HepG2 (cell line): ENCODE data around the gene ATP11C. TPM values are rescaled to one million over a fixed set of nuclear protein-coding genes. Genes with fewer than 3 reads are reported as not detected.

ENCODE experiments used
- ATAC-seq: fragments of 200-7000 bp; cut with Tn5 transposase; 3 replicates; pipeline ENCODE4 v1.9.1; 2020; ENCODE audit warnings: mild to moderate bottlenecking, moderate library complexity
- BruUV-seq: library from RNA; stranded (reverse); fragments of 400-500 nt; replicated peaks from 2 replicates; lab custom pipeline; 2021; lab: Mats Ljungman, UMichigan
- CTCF ChIA-PET: fragments of 300-600 bp; formaldehyde crosslinking; extraction: SDS; loops from one replicate; lab custom pipeline; 2021; ENCODE audit warnings: low total read pairs, inconsistent platforms, low intra/inter-chr PET ratio; lab: Yijun Ruan, JAX
- POLR2A ChIA-PET: fragments of 350-600 bp; sonication (Branson Sonifier 250); formaldehyde crosslinking; loops from one replicate; lab custom pipeline; 2020; ENCODE audit warnings: antibody characterized with exemption, inconsistent platforms; lab: Yijun Ruan, JAX
- DNase-seq: peaks from one replicate; pipeline ENCODE4 v3.0.0-alpha.2; 2015; ENCODE audit warnings: low spot score
- FAIRE-seq: peaks from 3 replicates; lab custom pipeline; 2011; peaks lifted over from hg19 to GRCh38; lab: Jason Lieb, UNC
- H2AFZ ChIP-seq: one replicate; pipeline ENCODE4 v1.6.1; 2011; ENCODE audit warnings: low read length, inconsistent platforms
- H3K27ac ChIP-seq: fragments of 300-600 bp; 3 replicates; pipeline ENCODE4 v1.8.0; 2011; ENCODE audit warnings: mixed run types, mild to moderate bottlenecking, mixed read lengths, low read length, inconsistent platforms; ENCODE audit not compliant: insufficient read depth; ENCODE audit errors: extremely low read length
- H3K27me3 ChIP-seq, 2 experiments: fragments of 200-600 bp in 1 of 2; 2 replicates in 1 of 2; 3 replicates in 1 of 2; pipeline versions ENCODE4 v1.6.0 to v1.8.0; 2011; ENCODE audit warnings: low read length in 2 of 2, mild to moderate bottlenecking in 2 of 2, moderate library complexity in 2 of 2, inconsistent platforms in 1 of 2; ENCODE audit not compliant: insufficient read depth in 2 of 2, control insufficient read depth in 1 of 2
- H3K36me3 ChIP-seq, 2 experiments: fragments of 200-600 bp in 1 of 2; replicated peaks in 1 of 2; 2 replicates in 1 of 2; 3 replicates in 1 of 2; pipeline versions ENCODE4 v1.5.1 to v1.8.0; 2011; ENCODE audit warnings: low read length in 2 of 2, inconsistent platforms in 1 of 2; ENCODE audit not compliant: insufficient read depth in 2 of 2, control insufficient read depth in 1 of 2
- H3K4me1 ChIP-seq: 2 replicates; pipeline ENCODE4 v1.5.1; 2012; ENCODE audit warnings: low read length, inconsistent platforms; ENCODE audit not compliant: insufficient read depth
- H3K4me2 ChIP-seq: 2 replicates; pipeline ENCODE4 v1.6.0; 2011; ENCODE audit warnings: low read depth, low read length, inconsistent platforms
- H3K4me3 ChIP-seq, 3 experiments: fragments of 200-600 bp in 1 of 3; sonication (generic), shearing (Covaris generic) in 1 of 3; replicated peaks in 1 of 3; 2 replicates each; pipeline ENCODE4 v1.5.1; 2011 to 2016; ENCODE audit warnings: low read length in 3 of 3, inconsistent platforms in 2 of 3, low read depth in 2 of 3, mild to moderate bottlenecking in 2 of 3, control low read depth in 1 of 3, mixed read lengths in 1 of 3; ENCODE audit not compliant: insufficient read depth in 1 of 3
- H3K79me2 ChIP-seq: one replicate; pipeline ENCODE4 v1.6.1; 2011; ENCODE audit warnings: low read length, inconsistent platforms; ENCODE audit not compliant: insufficient read depth
- H3K9ac ChIP-seq: 2 replicates; pipeline ENCODE4 v1.6.0; 2011; ENCODE audit warnings: mild to moderate bottlenecking, low read depth, low read length, inconsistent platforms; ENCODE audit not compliant: insufficient read depth
- H3K9me3 ChIP-seq: 2 replicates; pipeline ENCODE4 v1.5.1; 2012; ENCODE audit warnings: mild to moderate bottlenecking, low read length
- H4K20me1 ChIP-seq: 2 replicates; pipeline ENCODE4 v1.6.0; 2011; ENCODE audit warnings: inconsistent platforms, mild to moderate bottlenecking, low read length, moderate library complexity; ENCODE audit not compliant: insufficient read depth
- RARG ChIP-seq: sonication (generic); formaldehyde crosslinking; IDR thresholded peaks from 2 replicates; pipeline ENCODE4 v1.4.0; 2020; ENCODE audit warnings: low read depth, mild to moderate bottlenecking, missing genetic modification reagents
- THYN1 ChIP-seq: sonication (generic); formaldehyde crosslinking; IDR thresholded peaks from 2 replicates; pipeline ENCODE4 v1.8.1; 2023; ENCODE audit warnings: low read depth, mild to moderate bottlenecking, moderate library complexity, missing genetic modification reagents, borderline replicate concordance
- ZBTB39 ChIP-seq: sonication (generic); formaldehyde crosslinking; IDR thresholded peaks from 2 replicates; pipeline ENCODE4 v1.5.0; 2020; ENCODE audit warnings: missing genetic modification reagents
- ZNF747 ChIP-seq: sonication (generic); formaldehyde crosslinking; IDR thresholded peaks from 2 replicates; pipeline ENCODE4 v1.8.1; 2023; ENCODE audit warnings: missing genetic modification reagents, mild to moderate bottlenecking, borderline replicate concordance
- WGBS: methylation state at CpG from one replicate; pipeline ENCODE4 v1.1.6; 2017; ENCODE audit warnings: low lambda C conversion rate; 5-methylcytosine and 5-hydroxymethylcytosine counted together
- in situ Hi-C: cut with HindIII; loops from 2 replicates; pipeline ENCODE4 v1.10.0; 2017; ENCODE audit warnings: low pct_unique_long_range_greater_than_20kb; ENCODE audit not compliant: extremely low pct_ligation_motif_present
- intact Hi-C: fragments of 100-400 bp; cut with micrococcal nuclease; formaldehyde crosslinking; loops from one replicate; pipeline ENCODE4 v1.10.0; 2022; ENCODE audit not compliant: unreplicated experiment
- polyA plus RNA-seq, 8 experiments: library from polyadenylated mRNA; depleted of rRNA in 3 of 8; stranded (reverse) in 7 of 8; unstranded in 1 of 8; fragments of >200 nt; fragmentation: Illumina TruSeq in 4 of 8; extraction: Trizol in 4 of 8; gene quantifications; 2 replicates each; pipeline versions ENCODE4 v1.2.1 to v1.2.3, GENCODE V29; 2011 to 2016; ENCODE audit warnings: low read depth in 4 of 8, missing spikeins in 1 of 8, mixed read lengths in 1 of 8; ENCODE audit not compliant: insufficient read depth in 1 of 8
- total RNA-seq, 5 experiments: library from RNA; depleted of rRNA; stranded (reverse); fragments of >200 nt; fragmentation: Illumina TruSeq; extraction: Trizol; gene quantifications; 2 replicates each; pipeline ENCODE4 v1.2.3, GENCODE V29; 2016; ENCODE audit warnings: low read depth in 1 of 5
- TF ChIP-seq, protein P1 (sequence below): IDR thresholded peaks from 2 replicates; pipeline ENCODE4 v1.6.1; 2012; ENCODE audit warnings: inconsistent platforms

The ATP11C gene
- total and polyA plus RNA-seq, 2 of the 13 experiments (the other 11 are each of a cell fraction or from before 2014, with no cell fraction given): 8.5 to 16.9 TPM

DNA sequence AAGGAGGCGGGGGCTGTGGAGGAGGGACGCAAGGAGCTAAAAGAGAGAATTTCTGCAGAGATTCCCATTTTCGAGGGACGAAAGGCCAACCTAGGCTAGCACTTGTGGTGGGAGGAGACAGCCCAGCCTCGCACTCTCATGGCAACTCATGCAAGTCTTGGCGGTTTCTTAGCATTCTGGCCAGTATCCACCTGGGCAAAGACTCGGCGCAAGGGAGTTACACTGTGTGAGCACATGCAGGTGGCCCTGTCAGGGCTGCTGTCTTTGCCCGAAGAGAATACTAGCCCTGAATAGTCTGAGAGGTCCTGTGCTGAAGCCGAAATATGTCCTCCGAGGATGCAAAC lies 240.4 kb downstream of the ATP11C start:
- Histone ChIP-seq H3K27me3 (peaks cover 0 to 7% of the 10 kb centered on the region in 2 experiments; a peak in 2 of 5 replicates), H3K9ac (no peak overlapping the region), H2AFZ (no peak overlapping the region), H3K27ac (no peak overlapping the region), H3K4me3 (no peak overlapping the region)
- DNase-seq: no peak
- ChIA-PET POLR2A (no interaction called here), CTCF (no interaction called here)
- TF ChIP-seq, protein P1, sequence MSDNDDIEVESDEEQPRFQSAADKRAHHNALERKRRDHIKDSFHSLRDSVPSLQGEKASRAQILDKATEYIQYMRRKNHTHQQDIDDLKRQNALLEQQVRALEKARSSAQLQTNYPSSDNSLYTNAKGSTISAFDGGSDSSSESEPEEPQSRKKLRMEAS: no peak
- TF ChIP-seq ZBTB39 (CRISPR knock-in tag) (no peak), RARG (no peak), ZNF747 (CRISPR knock-in tag) (no peak), THYN1 (CRISPR knock-in tag) (no peak)
- TF ChIP-seq, all 625 proteins: peak for 0
- no CpG with 5 or more reads among the region's 11 CpGs for WGBS
- no peak for FAIRE-seq
- no peak for ATAC-seq
- H4K20me1 ChIP-seq: no peaks in the 10 kb centered on the region
- in situ Hi-C loops: no loop called here
- no peaks in the 10 kb centered on the region for H3K36me3 ChIP-seq
- no TSS peak for BruUV-seq
- no peak overlapping the region for H3K4me2 ChIP-seq
- intact Hi-C loops: no loop called here
- no peaks in the 10 kb centered on the region for H3K4me1 ChIP-seq
- H3K9me3 ChIP-seq: no peaks in the 10 kb centered on the region
- no peaks in the 10 kb centered on the region for H3K79me2 ChIP-seq
